Activated T-cell treated with anti-CD3 and anti-CD28 coated beads for 1 hour (primary cell): ENCODE results near the gene LRRC4B.
"Not testable (repeated sequence)": the region's sequence is repeated elsewhere in the genome, so short reads cannot be mapped to it uniquely, and the experiment has no call there.

ENCODE experiments used
- DNase-seq: peaks from one replicate; pipeline ENCODE4 v3.0.0-alpha.2; 2020; ENCODE audit warnings: low read depth

The LRRC4B gene

DNA sequence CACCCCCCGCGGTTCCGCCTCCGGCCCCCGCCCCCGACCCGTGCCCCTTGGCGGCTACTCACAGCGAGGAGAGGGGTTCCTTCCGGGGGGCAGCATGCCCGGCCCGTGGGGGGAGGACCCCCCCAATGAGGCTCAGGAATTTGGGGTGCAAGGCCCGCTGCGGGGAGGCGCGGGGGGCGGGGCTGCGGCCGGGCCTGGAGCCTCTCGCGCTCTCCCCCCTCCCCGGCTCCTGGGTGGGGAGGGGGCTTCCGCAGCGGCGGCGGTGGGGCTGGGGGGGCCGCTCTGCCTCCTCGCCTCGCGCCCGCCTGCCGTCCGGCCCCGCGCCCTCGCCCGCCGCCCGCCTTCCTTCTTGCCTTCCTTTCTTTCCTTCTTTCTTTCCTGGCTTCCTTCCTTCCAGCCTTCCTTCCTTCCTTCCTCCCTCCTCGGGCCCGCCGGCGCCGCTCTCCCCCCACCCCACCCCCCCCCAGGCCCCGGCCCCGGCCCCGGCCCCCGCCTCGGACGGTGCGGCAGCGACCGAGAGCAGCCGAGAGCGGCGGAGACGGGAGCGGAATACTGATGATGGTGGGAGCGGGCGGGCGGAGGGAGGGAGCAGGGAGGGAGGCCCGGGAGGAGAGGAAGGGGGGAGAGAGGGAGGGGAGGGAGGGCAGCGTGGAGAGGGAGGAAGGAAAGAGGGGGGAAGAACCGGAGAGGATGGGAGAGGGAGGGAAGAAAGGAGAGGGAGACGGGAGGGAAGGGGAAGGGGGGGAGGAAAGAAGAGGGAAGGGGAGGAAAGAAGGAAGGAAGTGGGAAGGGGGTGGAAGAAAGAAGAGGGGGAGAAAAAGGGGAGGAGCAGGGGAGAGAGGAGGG lies at the start of gene LRRC4B:
Gene LRRC4B (minus strand): TSS at position 554 of the 846 bp plus-strand sequence. CDS start 19,597 bp downstream, outside the sequence.
- DNase-seq: no peak

DNA sequence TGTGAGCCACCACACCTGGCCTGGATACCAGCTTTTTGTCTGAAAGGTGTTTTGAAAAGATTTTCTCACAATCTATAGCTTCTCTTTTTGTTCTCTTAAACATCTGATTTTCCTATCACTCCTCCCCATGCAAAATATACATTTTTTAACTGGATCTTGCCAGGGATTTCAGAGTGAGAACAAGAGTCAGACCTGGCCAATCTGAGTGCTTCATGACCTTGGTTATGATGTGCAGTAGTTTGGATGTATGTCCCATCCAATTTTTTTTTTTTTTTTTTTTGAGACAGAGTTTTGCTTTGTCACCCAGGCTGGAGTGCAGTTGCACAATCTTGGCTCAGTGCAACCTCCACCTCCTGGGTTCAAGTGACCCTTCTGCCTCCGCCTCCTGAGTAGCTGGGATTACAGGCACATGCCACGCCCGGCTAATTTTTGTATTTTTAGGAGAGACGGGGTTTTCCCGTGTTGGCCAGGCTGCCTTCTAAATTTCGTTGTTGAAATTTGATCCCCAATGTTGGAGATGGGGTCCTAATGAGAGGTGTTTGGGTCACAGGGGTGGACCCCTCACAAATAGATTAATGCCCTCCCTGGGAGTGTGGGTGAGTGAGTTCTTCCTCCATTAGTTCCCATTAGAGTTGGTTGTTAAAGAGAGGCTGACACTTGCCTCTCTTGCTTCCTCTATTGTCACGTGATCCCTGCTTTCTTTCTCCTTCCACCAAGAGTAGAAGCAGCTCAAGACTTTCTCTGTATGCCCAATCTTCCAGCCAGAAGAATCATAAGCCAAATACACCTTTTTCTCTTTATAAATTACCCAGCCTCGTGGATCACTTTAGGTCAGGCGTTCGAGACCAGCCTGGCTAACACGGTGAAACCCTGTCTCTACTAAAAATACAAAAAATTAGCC lies 44.5 kb upstream of the LRRC4B start:
- DNase-seq: not testable (repeated sequence)

- peak; percentile 51 for DNase-seq
These were observed 39.9 kb upstream of the LRRC4B start for GRCh38 chr19:50607874-50608785.

DNA sequence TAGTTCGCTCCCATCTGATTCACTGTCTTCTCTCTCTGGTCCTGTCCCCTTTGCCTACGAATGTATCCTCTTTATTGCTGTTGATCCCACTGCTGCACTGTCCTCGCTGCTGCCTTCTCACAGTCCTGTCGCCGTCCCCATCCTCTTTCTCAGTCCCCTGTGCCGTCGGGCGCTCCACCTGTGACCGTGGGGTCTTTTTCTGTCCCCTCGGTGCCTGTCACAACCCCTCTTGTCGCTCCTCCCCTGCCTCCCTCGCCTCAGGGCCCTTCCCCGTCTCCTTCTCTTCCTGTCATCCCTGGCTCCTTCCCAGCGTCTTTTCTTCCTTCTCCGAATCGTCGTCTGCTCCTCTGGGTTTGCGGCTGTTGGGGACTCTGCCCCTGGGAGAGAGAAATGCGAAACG lies 39.2 kb upstream of the LRRC4B start:
- no peak for DNase-seq

DNA sequence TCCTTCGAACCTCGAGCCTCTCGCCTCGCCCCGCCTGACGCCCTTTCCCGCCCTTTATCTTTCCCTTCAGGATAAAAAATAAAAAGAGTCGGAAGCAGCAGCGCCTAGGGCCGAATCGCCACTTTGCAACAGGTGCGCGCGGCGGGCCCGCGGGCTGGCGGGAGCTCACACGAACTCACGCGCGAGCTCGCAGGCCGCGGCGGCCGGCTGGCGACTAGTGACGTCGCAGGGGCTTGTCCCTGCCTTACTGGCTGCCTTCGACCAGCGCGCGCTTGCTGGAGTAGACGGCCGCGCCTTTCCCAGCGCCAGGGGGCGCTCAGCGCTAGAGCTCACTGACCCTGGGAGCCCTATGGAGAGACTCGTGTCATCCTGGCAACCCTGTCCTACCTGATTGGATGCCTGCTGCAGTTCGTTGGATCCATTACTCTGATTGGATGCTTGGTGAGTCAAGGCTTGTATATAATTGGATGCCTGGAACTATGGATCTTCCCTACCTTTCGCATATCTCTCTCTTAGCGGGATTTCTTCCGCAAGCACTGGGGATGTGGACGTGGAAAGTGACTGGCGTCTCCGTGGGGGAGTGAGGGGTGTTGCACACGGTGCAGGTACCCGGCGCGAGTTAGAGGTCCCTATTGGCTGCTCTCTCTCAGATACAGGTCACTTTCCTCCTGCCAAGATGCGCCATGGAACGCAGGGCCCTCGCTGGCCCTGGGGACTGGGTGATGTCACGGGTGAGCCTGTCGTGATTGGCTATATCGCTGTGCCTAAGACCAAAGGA lies 38.0 kb upstream of the LRRC4B start:
- DNase-seq: not testable (repeated sequence)

- DNase-seq: not testable (repeated sequence)
These were observed 36.2 kb upstream of the LRRC4B start for GRCh38 chr19:50604264-50605073.

DNA sequence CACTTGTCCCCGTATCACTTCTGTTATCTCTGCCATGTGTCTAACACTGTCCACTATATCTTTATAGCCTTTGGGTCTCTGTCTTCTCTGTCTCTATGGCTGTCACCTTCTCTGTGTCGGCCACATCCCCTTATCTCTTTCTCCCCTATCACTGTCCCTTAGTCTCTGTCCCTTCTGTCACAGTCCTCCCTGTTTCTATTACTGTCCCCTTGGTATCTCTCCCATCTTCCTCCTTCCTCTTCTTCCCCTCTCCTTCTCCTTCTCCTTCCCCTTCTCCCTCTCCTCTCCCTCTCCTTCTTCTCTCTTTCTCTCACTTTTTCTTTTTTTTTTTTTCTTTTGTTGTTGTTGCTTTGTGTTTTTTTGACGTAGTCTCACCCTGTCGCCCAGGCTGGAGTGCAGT lies 34.7 kb upstream of the LRRC4B start:
- DNase-seq: no peak

- no peak for DNase-seq
These were observed 34.3 kb upstream of the LRRC4B start for GRCh38 chr19:50602496-50602895.

DNA sequence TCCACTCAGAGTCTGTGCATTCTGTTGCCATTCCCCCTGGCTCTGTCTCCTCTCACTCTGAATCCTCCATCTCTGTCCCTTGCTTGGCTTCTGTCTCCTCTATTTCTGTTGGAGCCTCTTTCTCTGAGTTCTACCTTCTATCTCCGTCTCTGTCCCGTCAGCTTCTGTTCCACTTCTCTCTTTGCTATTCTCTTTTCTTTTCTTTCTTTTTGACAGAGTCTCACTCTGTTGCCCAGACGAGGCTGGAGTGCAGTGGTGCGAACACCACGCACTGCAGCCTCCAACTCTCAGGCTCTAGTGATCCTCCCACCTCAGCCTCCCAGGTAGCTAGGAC lies 33.8 kb upstream of the LRRC4B start:
- DNase-seq: no peak

DNA sequence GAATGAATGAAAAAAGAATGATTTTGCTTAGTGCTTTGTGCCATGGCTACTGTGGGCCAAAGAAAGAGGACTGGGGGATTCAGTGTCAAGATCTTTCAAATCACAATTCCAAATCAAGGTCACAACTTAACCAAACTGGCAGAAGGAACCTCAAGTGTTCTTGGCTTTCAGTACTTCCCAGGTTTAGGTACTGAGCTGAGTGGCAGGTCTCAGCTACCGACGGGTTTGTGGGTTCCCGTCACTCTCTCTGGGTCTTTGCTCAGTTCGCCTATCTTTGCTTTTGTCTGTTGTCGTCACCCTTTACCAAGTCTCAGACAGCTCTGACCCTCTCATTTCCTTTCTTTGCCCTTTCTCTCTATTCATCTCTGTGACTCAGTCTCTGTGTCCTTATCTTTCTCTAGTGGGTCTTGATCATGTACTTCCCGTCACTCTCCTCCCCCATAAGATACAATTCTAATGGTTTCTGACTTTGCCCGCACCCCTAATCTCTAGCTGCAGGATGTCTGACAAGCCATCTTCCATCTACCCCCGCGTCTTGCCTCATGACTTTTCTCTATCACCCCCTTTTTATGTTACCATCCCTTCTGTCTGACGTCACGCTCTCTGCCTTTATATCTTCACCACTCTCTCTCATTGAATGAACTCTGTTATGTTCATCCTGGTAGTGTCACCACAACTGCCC lies 33.3 kb upstream of the LRRC4B start:
- no peak for DNase-seq

DNA sequence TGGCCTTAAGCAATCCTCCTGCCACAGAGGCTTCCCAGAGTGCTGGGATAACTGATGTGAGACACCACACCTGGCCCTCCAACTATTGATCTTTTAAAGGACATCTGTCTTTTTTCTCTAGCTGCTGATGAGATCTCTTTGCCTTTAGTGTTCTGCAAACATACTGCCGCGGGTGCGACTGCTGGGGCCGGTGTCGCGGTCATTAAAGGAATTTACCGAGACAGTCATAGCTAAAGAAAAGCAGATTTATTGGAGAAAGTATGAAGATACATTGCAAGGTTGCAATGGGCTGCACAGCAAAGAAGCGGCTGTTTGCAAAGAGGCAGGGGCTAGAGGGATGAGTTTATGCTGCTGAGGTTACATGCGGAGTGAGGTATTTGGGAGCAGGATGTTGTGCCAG lies 31.2 kb upstream of the LRRC4B start:
- no peak for DNase-seq

GRCh38 chr19:50590191-50590590 lies 22.0 kb upstream of the LRRC4B start:
- no peak for DNase-seq

DNA sequence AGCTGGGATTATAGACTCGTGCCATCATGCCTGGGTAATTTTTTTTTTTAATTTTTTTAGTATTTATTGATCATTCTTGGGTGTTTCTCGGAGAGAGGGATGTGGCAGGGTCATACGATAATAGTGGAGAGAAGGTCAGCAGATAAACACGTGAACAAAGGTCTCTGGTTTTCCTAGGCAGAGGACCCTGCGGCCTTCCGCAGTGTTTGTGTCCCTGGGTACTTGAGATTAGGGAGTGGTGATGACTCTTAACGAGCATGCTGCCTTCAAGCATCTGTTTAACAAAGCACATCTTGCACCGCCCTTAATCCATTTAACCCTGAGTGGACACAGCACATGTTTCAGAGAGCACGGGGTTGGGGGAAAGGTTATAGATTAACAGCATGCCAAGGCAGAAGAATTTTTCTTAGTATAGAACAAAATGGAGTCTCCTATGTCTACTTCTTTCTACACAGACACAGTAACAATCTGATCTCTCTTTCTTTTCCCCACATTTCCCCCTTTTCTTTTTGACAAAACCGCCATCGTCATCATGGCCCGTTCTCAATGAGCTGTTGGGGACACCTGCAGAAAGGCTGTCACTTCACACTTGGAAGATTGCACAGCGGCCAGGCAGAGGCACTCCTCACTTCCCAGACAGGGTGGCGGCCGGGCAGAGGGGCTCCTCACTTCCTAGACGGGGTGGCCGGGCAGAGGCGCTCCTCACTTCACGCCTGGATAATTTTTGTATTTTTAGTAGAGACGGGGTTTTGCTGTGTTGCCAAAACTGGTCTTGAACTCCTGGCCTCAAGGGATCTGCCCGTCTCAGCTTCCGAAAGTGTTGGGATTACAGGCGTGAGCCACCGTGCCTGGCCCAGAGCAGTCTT lies 13.8 kb upstream of the LRRC4B start:
- DNase-seq: not testable (repeated sequence)

GRCh38 chr19:50580970-50581634 lies 12.9 kb upstream of the LRRC4B start:
- DNase-seq: no peak

GRCh38 chr19:50580240-50580639 lies 12.0 kb upstream of the LRRC4B start:
- no peak for DNase-seq

DNA sequence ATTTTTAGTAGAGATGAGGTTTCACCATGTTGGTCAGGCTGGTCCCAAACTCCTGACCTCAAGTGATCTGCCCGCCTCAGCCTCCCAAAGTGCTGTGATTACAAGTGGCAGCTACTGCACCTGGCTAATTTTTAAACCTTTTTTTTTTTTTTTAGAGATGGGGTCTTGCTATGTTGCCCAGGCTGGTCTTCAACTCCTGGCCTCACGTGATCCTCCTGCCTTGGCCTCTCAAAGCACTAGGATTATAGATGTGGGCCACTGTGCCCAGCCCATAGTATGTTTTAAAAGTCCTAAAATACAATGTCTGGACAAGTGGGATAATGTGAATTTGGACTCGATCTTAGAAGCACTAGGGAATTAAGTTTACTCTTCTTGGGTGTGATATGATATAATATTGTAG lies 8.5 kb upstream of the LRRC4B start:
- not testable (repeated sequence) for DNase-seq

- no peak for DNase-seq
These were observed 5.7 kb upstream of the LRRC4B start for GRCh38 chr19:50573741-50574461.
